T-helper 1 cell treated with Interleukin-12 subunit alpha and Interleukin-12 subunit beta and Interleukin-4 antibody, amounts not matched to agents 30 ng/mL and 1 ng/mL, for 36 hours (primary cell): ENCODE results near the gene LBX1. TPM values are rescaled to one million over a fixed set of nuclear protein-coding genes. Genes with fewer than 3 reads are reported as not detected.

ENCODE experiments used
- intact Hi-C: fragments of 100-400 bp; cut with micrococcal nuclease; formaldehyde crosslinking; loops from one replicate; pipeline ENCODE4 v1.15.1; 2024
- total RNA-seq: library from RNA; stranded (reverse); gene quantifications from 2 replicates; pipeline ENCODE4 v1.2.3, GENCODE V29; 2022

Gene LBX1, protein sequence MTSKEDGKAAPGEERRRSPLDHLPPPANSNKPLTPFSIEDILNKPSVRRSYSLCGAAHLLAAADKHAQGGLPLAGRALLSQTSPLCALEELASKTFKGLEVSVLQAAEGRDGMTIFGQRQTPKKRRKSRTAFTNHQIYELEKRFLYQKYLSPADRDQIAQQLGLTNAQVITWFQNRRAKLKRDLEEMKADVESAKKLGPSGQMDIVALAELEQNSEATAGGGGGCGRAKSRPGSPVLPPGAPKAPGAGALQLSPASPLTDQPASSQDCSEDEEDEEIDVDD
- total RNA-seq = not detected in 2 replicates

DNA sequence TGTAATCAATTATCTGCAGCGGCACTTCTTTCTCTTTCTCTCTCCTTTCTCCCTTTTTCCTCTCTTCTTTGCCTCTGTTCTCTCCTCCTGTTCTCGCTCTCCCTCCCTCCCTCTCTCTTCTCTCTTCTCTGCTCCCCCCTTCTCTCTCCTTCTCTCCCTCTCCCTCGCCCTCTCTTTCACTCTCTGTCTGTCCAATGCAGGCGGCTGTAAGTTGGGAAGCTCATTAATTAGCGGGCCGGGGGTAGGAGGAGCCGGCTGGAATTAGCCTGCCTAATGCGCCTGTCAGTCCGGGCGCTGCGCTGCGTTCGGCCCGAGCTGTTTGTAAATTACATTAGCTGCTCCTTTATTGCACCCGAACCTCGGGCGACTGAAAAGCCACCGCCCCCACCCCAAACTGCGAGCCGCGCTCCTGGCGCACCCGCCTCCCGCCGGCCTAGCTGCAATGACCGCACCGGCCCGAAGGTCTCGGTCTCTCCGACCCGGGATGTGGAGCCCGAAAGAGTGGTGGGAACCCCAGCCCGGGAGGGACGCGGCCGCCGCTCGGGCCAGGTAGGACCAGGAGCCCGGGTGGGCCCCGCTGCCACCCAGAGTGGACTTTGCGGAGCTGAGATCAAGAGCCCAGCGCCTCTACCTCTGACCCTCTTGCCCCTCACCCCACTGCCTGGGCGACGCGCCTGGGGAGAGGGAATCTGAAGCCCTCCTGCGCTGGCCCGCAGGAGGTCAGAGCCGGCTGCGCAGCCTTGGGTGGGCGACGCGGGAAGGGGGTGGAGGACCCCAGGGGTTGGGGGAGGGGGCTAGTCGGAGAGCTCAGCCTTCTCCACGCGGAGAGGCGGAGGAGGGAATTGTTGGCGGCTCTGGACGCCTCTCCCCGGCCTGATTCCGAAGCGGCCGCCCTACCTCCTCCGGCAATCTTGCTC lies at the start of gene LBX1:
TSS of gene LBX1 (minus strand) at position 198 of the 917 bp plus-strand sequence. CDS start 648 bp downstream, outside the sequence.
- intact Hi-C loops = loop anchor here (5.0 to 10.0 kb wide), 4 partner anchors 482 to 1995 kb away; partner anchors contain the start of genes HPSE2, NKX2-3 and PAX2

DNA sequence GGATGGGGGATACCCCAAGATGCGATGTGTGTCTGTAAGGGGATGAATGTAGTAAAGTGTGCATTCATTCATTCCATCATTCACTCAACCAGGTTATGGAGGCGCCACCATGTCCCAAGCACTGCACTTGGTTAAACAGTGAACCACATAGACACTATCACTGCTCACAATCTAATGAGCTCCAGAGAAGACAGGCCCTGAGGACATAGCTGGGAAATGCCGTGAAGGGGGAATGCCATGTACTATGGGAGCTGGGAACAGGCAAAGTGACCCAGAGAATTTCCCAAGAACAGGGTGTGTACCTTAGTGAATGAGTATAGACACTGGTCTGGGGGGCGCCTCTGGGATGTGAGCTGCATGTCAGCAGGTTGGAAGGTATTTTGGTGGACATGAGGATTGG lies 44.5 kb upstream of the LBX1 start:
- intact Hi-C loops = no loop called here

DNA sequence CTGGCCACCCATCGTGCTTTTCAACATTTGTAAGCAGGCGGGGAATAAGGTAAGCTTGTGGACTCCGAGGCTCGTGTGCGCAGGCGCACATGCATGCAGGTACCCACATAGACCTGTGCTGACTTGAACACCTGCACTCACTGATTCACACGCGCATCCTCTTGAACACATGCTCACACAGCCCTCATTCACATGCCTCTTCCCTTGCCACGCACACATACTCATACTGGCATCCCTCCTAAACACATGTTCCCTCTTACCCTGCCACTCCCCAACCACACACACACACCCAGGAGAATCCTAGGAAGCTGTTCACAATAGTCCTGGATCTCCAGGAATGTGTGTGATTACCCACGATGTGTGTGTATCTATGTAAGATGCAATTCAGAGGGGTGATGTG lies 44.1 kb upstream of the LBX1 start:
- intact Hi-C loops = no loop called here

DNA sequence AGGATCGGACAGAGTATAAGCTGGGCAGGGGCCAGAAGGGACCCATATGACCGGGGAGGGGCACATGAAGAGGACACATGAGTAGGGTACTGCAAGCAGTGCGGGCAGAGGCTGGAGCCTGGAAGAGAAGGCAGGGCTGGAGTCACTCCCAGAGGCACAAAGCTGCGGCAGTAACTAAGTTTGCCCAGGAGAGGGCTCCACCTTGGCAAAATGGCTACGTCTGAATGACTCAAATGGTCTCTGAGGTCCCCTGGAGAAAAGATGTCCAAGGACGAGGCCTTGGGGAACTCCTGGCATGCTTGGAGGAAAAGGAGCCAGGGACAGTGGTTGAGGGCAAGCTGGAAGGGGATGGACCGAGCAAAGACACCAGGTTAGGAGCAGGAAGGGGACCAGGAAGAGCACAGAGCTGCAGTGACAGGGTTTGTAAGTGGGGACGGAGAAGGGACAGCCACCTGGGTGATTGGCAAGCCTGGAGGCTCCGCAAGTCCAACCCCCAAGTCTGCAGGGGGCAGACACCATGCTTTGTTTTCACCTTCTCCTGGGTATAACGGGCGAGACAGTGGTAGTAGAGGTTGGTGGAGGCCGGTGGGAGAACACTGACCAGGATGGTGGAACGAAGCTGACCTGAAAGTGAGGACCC lies 43.1 kb upstream of the LBX1 start:
- intact Hi-C loops = loop anchor here (1.0 kb wide), 3 partner anchors 170 to 298 kb away; no protein-coding TSS in a partner anchor

DNA sequence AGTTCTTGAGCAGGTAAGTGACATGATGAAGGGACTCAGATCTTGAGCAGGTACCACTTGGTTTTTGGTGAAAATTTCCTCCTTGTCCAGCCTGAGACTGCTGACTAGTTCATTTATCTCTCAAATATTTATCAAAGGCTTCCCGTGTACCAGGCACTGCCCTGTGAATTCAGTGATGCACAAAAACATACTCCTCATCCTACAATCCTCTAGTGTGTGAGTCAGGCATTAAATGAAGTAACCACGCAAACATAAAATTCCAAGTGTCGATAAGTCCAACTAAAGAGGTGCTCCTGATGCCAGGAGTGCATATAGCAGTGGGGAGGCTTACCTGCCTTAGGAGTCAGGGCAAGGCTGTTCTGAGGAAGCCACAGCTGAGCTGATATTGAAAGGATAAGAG lies 41.5 kb upstream of the LBX1 start:
- intact Hi-C loops = no loop called here

DNA sequence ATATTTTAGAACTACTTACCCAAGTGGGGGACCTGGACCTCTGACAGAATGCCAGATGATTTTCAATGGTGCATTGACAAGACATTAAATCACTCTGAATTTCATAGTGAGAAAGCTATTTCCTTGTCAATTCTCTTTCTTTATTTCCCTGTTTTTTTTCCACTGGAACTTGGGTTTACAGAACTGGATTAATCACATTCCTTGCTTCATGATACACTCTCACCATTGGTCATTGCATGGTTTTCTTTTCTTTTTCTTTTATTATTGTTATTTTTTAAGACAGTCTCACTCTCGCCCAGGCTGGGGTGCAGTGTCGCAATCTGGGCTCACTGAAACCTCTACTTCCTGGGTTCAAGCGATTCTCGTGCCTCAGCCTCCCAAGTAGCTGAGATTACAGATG lies 38.5 kb upstream of the LBX1 start:
- intact Hi-C loops = no loop called here

DNA sequence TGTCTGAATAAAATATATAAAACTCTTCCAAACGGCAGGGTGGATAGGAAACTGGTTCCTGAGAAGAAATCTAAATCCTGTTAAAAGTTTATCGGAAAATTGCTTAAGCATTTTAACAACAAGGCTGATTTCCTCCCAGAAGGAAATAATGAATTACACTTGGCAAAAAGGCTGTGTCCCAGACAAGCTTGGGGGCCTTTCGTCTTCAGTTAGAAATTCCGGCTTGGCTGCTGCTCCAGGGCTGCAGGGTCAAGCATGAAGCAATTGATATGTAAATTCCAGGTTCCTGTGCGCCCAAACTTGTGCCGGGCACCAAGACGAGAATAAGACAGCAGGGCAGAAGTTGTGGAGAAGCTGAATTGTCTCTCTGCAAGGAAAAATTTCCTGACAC lies 38.0 kb upstream of the LBX1 start:
- intact Hi-C loops = no loop called here

DNA sequence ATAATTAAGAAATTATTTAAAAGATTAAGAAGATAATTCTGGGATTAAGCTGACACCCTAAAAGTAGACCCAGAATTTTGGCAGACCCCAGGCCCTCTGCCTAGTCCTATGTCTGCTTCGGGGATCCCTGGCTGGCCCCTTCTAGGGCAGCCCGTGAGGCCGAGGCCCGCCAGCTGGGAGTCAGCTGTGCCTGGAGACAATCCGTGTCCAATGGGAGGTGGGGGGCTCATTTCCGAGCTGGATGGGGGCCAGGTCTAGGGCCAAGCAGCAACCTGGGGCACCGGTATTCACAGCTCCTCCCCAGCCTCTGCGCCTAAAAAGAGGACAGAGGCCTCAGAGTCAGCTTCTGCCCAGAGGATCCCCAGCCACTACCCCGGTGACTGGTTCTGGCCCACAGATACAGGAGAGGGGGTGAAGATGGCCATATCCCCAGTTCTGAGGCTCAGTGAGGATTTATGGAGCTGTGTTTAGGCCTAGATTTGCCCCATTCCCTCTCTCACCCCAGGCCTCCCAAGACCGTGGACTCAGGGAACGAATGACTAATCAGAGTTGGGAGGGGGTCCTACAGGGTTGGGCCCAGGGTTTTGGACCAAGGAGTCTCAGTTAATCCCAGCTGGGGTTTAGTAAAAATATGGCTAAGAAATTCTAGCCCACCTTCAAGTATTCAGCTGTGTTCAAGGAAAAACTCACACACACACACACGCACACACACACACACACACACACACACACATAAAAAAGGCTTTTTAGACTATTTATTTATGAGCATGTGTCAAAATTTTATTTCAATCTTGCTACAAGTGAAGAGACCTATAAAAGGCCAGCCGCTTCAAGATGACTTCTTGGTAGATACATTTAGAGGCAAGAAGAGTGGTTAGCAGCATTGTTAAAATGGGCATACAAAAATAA lies 37.4 kb upstream of the LBX1 start:
- intact Hi-C loops = no loop called here

DNA sequence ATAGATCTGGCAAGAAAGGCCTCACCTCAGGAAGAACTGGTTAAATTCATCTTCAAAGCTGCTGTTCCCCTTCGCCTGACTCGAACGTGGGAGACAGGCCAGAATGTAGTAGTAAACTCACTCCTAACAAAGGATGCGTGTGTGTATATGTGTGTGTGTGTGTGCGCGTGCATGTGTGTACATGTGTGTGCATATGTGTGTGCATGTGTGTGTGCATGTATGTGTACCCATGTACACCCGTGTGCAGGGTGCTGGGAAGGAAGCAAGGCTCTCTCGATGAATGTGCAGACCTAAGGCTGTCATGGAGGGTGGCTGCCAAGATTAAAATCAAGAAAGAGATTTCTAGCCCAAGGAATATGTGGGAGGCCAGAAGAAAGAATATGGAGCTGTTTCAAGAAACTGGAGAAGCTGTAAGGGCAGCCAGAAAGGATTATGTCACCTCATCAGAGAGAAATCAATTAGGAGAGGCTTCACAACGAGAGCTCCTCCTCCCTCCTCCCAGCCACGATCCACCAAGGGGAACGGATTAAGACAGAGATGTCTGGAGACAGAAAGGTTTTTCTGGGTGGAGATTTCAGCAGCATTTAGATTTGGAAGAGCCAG lies 34.0 kb upstream of the LBX1 start:
- intact Hi-C loops = no loop called here

DNA sequence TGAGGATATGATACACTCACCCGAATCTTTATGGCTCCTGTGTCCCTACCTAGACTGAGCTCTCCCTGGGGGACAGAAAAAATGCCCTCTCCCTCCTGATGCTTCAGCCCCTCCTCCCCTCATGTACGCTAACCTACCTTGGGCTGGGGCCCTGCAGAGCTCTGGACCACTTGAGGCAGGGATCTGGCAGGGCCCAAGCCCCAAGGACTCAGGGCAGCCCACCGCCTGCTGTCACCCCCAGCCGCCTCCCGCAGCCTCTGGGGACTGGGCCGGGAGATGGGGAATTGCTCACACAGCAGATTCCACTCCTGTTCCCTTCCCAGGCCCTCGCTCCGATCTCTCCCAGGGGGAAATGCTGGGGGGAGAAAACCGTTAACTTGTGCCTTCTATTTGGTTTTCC lies 32.9 kb upstream of the LBX1 start:
- intact Hi-C loops = no loop called here

DNA sequence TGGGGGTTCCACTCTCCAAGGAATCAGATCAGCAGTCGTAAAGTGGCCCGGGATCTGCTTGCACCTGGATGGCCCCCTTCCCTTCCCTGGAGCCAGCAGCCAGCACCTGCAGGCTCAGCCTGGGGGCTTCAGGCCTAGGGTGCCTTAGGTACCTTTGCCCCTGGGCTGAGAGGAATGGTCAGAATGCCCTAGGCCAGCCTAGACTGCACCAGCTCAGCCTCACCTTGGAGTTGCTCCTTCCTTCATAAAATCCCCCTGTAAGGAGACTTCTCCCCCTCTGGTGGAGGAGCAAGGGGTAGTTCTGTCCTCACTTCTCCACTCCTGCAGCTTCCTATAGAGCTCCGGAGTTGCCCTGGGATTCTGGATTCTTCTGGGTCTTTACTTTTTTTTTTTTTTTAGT lies 32.4 kb upstream of the LBX1 start:
- intact Hi-C loops = no loop called here

DNA sequence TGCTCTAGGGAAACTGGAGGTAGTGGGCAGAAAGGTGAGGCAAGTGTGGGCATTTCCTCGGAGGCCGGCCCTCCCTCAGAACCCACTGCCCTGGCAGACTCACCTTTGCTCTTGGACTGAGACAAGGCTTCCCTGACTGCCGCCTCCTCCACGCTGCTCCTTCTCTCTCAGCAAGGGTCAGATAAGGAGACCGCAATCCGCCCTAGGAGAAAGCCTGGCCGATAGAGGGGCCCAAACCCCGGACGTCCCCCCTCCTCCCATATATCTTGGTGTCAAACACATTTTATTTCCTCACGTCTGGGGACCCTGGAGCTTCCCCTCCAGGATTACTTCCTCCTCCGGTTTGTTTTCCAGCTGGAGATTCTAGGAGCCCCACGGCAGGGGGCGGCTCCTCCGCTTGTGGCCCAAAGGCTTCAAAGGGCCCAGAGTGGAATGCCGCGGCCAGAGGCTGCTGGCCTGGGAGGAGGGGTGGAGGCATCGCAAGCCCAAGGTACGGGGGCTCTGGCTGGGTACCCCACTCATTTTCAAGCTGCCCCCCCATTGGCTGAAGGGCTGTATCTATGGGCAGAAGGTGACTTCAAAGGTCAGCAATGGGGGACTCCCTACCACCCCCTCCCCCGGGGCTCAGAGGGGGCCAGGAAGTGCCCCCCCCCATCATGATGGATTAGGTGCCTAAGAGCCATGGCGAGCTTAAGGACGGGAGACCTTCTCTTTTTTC lies 31.7 kb upstream of the LBX1 start:
- intact Hi-C loops = no loop called here

DNA sequence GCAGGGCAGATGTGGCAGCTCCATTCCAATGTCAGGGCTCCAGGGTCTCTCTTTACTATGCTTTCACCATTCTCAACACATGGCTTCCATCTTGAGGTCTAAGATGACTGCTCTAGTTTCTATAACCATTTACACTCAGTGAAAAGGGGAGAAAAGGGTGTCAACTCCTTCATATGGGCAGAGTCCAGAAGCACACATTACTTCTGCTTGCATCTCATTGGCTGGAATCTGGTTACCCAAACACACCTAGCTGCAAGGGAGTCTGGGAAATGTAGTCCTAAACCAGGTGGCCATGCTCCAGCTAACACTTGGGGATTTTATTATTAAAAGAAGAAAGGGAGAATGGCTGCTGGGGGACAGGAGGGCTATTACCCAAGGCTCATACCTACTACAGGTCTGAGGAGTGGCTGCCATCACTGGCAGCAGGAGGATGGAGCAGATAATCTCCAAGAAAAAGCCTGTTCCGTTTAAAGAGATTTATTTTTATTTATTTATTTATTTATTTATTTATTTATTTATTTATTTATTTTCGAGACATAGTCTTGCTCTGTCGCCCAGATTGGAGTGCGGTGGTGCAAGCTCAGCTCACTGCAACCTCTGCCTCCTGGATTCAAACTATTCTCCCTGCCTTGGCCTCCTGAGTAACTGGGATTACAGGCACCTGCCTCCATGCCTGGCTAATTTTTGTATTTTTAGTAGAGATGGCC lies 29.1 kb upstream of the LBX1 start:
- intact Hi-C loops = no loop called here

DNA sequence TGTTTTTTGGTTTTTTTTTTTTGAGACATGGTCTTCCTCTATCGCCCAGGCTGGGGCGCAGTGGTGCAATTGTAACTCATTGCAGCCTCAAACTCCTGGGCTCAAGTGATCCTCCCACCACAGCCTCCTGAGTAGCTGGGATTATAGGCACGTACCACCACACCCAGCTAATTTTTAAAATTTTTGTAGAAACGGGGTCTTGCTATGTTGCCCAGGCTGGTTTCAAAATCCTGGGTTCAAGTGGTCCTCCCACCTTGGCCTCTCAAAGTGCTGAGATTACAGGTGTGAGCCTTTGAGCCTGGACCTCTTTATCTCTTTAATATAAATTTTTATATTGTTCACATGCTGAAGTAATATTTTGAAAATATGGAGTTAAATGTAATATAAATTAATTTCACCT lies 28.2 kb upstream of the LBX1 start:
- intact Hi-C loops = no loop called here

DNA sequence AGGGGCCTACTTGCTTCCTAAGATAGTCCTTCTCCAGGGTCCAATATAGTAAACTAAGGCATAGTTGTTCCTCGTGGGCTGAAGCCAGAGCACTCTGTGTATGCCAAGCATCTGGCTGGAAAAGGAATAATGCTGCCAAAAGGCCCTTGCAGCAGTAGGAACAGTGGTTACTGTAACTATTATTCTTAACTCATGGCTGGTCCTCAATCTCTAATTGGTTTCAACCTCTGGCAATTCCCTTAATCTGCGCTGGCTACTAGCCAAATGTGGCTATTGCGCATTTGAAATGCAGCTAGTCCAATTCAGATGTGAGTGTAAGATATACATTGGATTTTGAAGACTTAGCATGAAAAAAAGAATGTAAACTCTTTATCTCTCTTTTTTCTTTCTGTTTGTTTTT lies 27.8 kb upstream of the LBX1 start:
- intact Hi-C loops = no loop called here

DNA sequence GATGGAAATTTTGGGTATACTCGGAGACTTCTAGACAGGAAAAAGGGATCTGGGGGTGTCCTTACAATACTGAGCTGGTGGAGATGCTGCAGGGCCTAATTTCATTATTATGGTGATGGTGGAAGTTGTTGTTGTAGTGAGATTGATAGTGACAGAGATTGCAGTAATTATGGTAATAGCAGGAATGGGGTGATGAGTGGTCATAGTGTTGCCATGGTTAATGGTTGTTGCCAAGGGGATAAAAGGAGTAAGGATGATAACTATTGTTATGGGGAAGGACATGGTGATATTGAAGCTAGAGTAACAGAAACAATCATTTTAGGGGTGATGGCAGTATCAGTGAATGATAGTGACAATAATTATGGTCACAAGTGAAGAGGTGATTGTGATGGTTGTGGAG lies 27.1 kb upstream of the LBX1 start:
- intact Hi-C loops = no loop called here

DNA sequence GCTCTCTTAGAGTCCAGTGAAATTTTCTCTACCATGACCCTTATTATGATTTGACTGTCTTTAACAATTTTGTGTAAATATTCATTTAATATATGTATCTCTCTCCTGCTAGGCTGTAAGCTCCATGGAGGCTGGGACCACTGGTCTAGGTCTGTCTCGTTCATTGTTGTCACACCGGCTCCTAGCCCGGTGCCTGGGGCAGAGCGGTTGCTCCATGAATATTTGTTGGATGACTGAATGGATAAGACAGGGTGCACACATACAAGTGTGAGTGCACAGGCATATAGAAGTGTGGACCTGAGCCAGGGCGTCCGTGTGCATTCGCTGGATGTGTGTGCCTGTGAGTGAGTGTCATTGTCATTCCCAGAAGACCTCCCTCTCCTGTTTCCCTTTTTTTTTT lies 20.9 kb upstream of the LBX1 start:
- intact Hi-C loops = no loop called here

DNA sequence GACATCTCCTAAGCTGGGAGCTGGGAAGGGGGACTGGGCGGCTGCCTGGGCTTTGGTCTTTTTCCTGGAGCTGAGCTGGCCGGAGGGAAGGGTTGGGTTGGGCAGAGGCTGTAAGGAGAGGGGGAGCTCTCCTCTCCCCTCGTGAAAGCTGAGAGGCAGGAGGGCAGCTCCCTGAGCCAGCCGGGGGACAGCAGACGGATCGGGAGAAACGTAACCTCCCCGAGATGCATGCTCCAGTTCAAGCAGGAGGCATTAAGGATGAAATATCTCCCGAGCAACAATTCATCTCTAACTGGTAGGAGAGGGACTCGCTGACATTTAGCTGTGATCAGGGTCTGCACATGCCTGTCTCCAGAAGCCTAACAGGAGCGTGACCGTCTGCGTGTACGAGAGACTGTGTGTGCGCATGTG lies 19.9 kb upstream of the LBX1 start:
- intact Hi-C loops = no loop called here

DNA sequence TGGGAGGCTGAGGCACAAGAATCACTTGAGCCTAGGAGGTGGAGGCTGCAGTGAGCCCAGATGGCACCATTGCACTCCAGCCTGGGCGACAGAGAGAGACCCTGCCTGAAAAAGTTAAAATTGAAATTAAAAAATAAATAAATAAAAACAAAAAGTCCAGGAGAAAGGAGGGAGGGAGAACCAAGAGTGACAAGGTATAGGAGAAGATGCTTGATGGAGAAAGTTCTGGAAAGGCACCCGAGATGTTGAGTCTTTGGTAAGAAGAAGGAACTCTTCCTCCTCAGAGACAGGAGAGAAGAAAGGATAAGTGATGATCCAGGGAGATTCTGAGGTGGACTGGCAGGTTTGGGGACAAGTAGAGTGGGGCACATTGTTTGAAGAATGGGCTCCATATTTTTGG lies 17.4 kb upstream of the LBX1 start:
- intact Hi-C loops = no loop called here
